Small intestine (tissue), 7 donors: ENCODE measurements around the gene NAGK. TPM values are rescaled to one million over a fixed set of nuclear protein-coding genes. Genes with fewer than 3 reads are reported as not detected.
"Not testable (repeated sequence)": the region's sequence is repeated elsewhere in the genome, so short reads cannot be mapped to it uniquely, and the experiment has no call there.

Experiments used
- DNase-seq, 2 donors: peaks; one replicate each; pipeline versions ENCODE4 v3.0.0 to v3.0.0-alpha.2; 2013
- FAIRE-seq: peaks from 2 replicates; lab custom pipeline; 2012; peaks lifted over from hg19 to GRCh38; lab: Jason Lieb, UNC
- H3K27ac ChIP-seq, 3 donors: one replicate each; pipeline ENCODE4 v1.5.1; 2013; ENCODE audit warnings: low read length in 2 of 3, mild to moderate bottlenecking in 2 of 3, control low read depth in 1 of 3, inconsistent platforms in 1 of 3, low read depth in 1 of 3, moderate library complexity in 1 of 3
- H3K27me3 ChIP-seq, 3 donors: one replicate each; pipeline ENCODE4 v1.6.1; 2013; ENCODE audit warnings: low read length in 3 of 3, inconsistent platforms in 1 of 3; ENCODE audit not compliant: control insufficient read depth in 3 of 3, insufficient read depth in 3 of 3
- H3K36me3 ChIP-seq, 3 donors: one replicate each; pipeline ENCODE4 v1.6.1; 2013; ENCODE audit warnings: low read length in 3 of 3, inconsistent platforms in 1 of 3, low read depth in 1 of 3, mild to moderate bottlenecking in 1 of 3, moderate library complexity in 1 of 3; ENCODE audit not compliant: control insufficient read depth in 3 of 3, insufficient read depth in 2 of 3
- H3K4me1 ChIP-seq, 3 donors: one replicate each; pipeline ENCODE4 v1.6.1; 2013; ENCODE audit warnings: low read length in 2 of 3, inconsistent platforms in 1 of 3, low read depth in 1 of 3, mild to moderate bottlenecking in 1 of 3, moderate library complexity in 1 of 3; ENCODE audit not compliant: control insufficient read depth in 3 of 3, insufficient read depth in 2 of 3
- H3K4me3 ChIP-seq, 3 donors: one replicate each; pipeline ENCODE4 v1.5.1; 2013; ENCODE audit warnings: low read length in 3 of 3, control low read depth in 1 of 3, inconsistent platforms in 1 of 3, low read depth in 1 of 3, mild to moderate bottlenecking in 1 of 3, moderate library complexity in 1 of 3
- H3K9me3 ChIP-seq, 2 donors: one replicate each; pipeline ENCODE4 v1.6.1; 2013; ENCODE audit warnings: low read depth in 1 of 2, low read length in 1 of 2; ENCODE audit not compliant: control insufficient read depth in 2 of 2, insufficient read depth in 1 of 2
- WGBS, 3 donors: extraction: QIAGEN DNeasy Blood & Tissue Kit; methylation state at CpG; one replicate each; pipeline ENCODE4 v1.1.7; 2013; 5-methylcytosine and 5-hydroxymethylcytosine counted together
- polyA plus RNA-seq, 4 donors: library from polyadenylated mRNA; stranded (reverse) in 3 of 4; unstranded in 1 of 4; fragments of 200-250 nt in 3 of 4; fragments of 120-200 nt in 1 of 4; gene quantifications; one replicate each; pipeline versions ENCODE4 v1.2.1 to v1.2.3, GENCODE V29; 2013
- donor health status: healthy with polysubstance abuse.
- donor health status: control.
- donor health status: control.
- donor health status: Bipolar disorder and iron deficiency.
- donor health status: healthy.

The NAGK gene
- polyA plus RNA-seq, 4 donors, result 54.8 to 81.0 (median 73.9) TPM

GRCh38 chr2:71106463-71106862, 38.0 kb downstream of the NAGK start:
- not testable (repeated sequence) for H3K36me3 ChIP-seq, DNase-seq, H3K27me3 ChIP-seq, FAIRE-seq, H3K9me3 ChIP-seq, H3K27ac ChIP-seq, H3K4me1 ChIP-seq, H3K4me3 ChIP-seq
- whole genome bisulfite sequencing, 3 donors, result 80 to 87% (median 84%) methylated on average over 6 of the region's 6 CpGs

GRCh38 chr2:71108091-71108490, 39.6 kb downstream of the NAGK start:
- Histone ChIP-seq H3K36me3 (no peaks in the 10 kb centered on the region), H3K27ac (no peak overlapping the region), H3K9me3 (no peaks in the 10 kb centered on the region), H3K4me3 (no peak overlapping the region), H3K27me3 (no peaks in the 10 kb centered on the region), H3K4me1 (no peaks in the 10 kb centered on the region)
- FAIRE-seq, result no peak
- WGBS, 3 donors, result 90 to 94% (median 93%) methylated on average over 2 of the region's 2 CpGs
- no peak for DNase-seq

GRCh38 chr2:71113843-71114242, 45.4 kb downstream of the NAGK start:
- Histone ChIP-seq H3K4me3 (no peak overlapping the region), H3K4me1 (no peaks in the 10 kb centered on the region), H3K9me3 (no peaks in the 10 kb centered on the region), H3K27ac (no peak overlapping the region), H3K36me3 (peaks cover 2 to 19% (median 7%) of the 10 kb centered on the region in 3 donors), H3K27me3 (no peaks in the 10 kb centered on the region)
- DNase-seq, result no peak
- FAIRE-seq, result no peak
- WGBS, 3 donors, result 96 to 97% (median 96%) methylated on average over 1 of the region's 1 CpG

GRCh38 chr2:71117063-71117462, 48.6 kb downstream of the NAGK start:
- DNase-seq (no peak), FAIRE-seq (no peak)
- no peaks in the 10 kb centered on the region for H3K4me1 ChIP-seq
- peaks cover 9 to 27% (median 9%) of the 10 kb centered on the region in 3 donors for H3K36me3 ChIP-seq
- H3K9me3 ChIP-seq, result no peaks in the 10 kb centered on the region
- no peak overlapping the region for H3K4me3 ChIP-seq
- H3K27ac ChIP-seq, result no peak overlapping the region
- no peaks in the 10 kb centered on the region for H3K27me3 ChIP-seq

- WGBS, 3 donors, result 81 to 89% (median 85%) methylated on average over 6 of the region's 6 CpGs
- H3K4me1 ChIP-seq, result no peaks in the 10 kb centered on the region
- no peaks in the 10 kb centered on the region for H3K27me3 ChIP-seq
- DNase-seq (no peak), FAIRE-seq (no peak)
- H3K27ac ChIP-seq, result no peak overlapping the region
- peaks cover 0 to 6% of the 10 kb centered on the region in 2 donors for H3K9me3 ChIP-seq
- H3K4me3 ChIP-seq, result no peak overlapping the region
- peaks cover 9 to 35% (median 10%) of the 10 kb centered on the region in 3 donors for H3K36me3 ChIP-seq
Observed at GRCh38 chr2:71120195-71120594, 51.7 kb downstream of the NAGK start.

GRCh38 chr2:71121479-71121878, 53.0 kb downstream of the NAGK start:
- H3K27me3 ChIP-seq, result no peaks in the 10 kb centered on the region
- no peaks in the 10 kb centered on the region for H3K4me1 ChIP-seq
- 96 to 100% (median 97%) methylated on average over 1 of the region's 1 CpG for WGBS, 3 donors
- DNase-seq (no peak), FAIRE-seq (no peak)
- H3K27ac ChIP-seq, result no peak overlapping the region
- no peak overlapping the region for H3K4me3 ChIP-seq
- peaks cover 9 to 33% (median 10%) of the 10 kb centered on the region in 3 donors for H3K36me3 ChIP-seq
- H3K9me3 ChIP-seq, result peaks cover 0 to 6% of the 10 kb centered on the region in 2 donors

- DNase-seq (no peak), FAIRE-seq (no peak)
- Histone ChIP-seq H3K9me3 (peaks cover 0 to 6% of the 10 kb centered on the region in 2 donors), H3K4me3 (no peak overlapping the region), H3K4me1 (no peaks in the 10 kb centered on the region), H3K27ac (peak overlapping the region in 1 of 3 donors; percentile 9), H3K36me3 (peaks cover 7 to 31% (median 10%) of the 10 kb centered on the region in 3 donors), H3K27me3 (no peaks in the 10 kb centered on the region)
- WGBS, 3 donors, result 80 to 88% (median 82%) methylated on average over 7 of the region's 7 CpGs
Observed at GRCh38 chr2:71122387-71123298, 54.2 kb downstream of the NAGK start.

- FAIRE-seq (no peak), DNase-seq (no peak)
- Histone ChIP-seq H3K4me1 (no peaks in the 10 kb centered on the region), H3K27ac (no peak overlapping the region), H3K9me3 (peaks cover 0 to 6% of the 10 kb centered on the region in 2 donors), H3K4me3 (no peak overlapping the region), H3K27me3 (no peaks in the 10 kb centered on the region), H3K36me3 (peaks cover 0 to 14% (median 3%) of the 10 kb centered on the region in 3 donors)
- WGBS, 3 donors, result 93 to 95% (median 95%) methylated on average over 7 of the region's 7 CpGs
Observed at GRCh38 chr2:71125506-71126294, 57.3 kb downstream of the NAGK start.
